PC-3 (cell line): ENCODE data around the gene SBK1. TPM values are rescaled to one million over a fixed set of nuclear protein-coding genes. Genes with fewer than 3 reads are reported as not detected.

Experiments used
- ATAC-seq: fragments of 200-7000 bp; cut with Tn5 transposase; 2 replicates; pipeline ENCODE4 v1.9.1; 2020; ENCODE audit warnings: mild to moderate bottlenecking, moderate library complexity
- BruUV-seq: library from RNA; stranded (reverse); fragments of 400-500 nt; replicated peaks from 2 replicates; lab custom pipeline; 2021; lab: Mats Ljungman, UMichigan
- CTCF ChIA-PET: fragments of 300-600 bp; sonication (Branson Sonifier 250); formaldehyde crosslinking; loops from one replicate; lab custom pipeline; 2022; ENCODE audit warnings: antibody characterized with exemption; lab: Charles Lee
- POLR2A ChIA-PET: fragments of 300-600 bp; sonication (Branson Sonifier 250); formaldehyde crosslinking; loops from one replicate; lab custom pipeline; 2022; ENCODE audit warnings: antibody characterized with exemption; ENCODE audit not compliant: unreplicated experiment; lab: Charles Lee
- DNase-seq: peaks from one replicate; pipeline ENCODE4 v3.0.0-alpha.2; 2015
- H2AFZ ChIP-seq: fragments of 300-600 bp; sonication (generic); 2 replicates; pipeline ENCODE4 v1.6.0; 2016; ENCODE audit warnings: antibody characterized with exemption, low read length
- H3F3A ChIP-seq: fragments of 300-600 bp; sonication (generic); one replicate; pipeline ENCODE4 v1.6.0; 2017; ENCODE audit warnings: antibody characterized with exemption, low read length, control low read depth, mild to moderate bottlenecking; ENCODE audit not compliant: unreplicated experiment
- H3K27ac ChIP-seq: fragments of 300-600 bp; sonication (generic); 2 replicates; pipeline ENCODE4 v1.5.1; 2016; ENCODE audit warnings: mild to moderate bottlenecking, low read length
- H3K27me3 ChIP-seq: fragments of 300-600 bp; sonication (generic); 2 replicates; pipeline ENCODE4 v1.6.1; 2016; ENCODE audit warnings: low read length, mixed read lengths
- H3K36me3 ChIP-seq: fragments of 300-600 bp; sonication (generic); 2 replicates; pipeline ENCODE4 v1.6.1; 2016; ENCODE audit warnings: low read depth, mixed run types, low read length, mixed read lengths
- H3K4me1 ChIP-seq: fragments of 300-600 bp; sonication (generic); 2 replicates; pipeline ENCODE4 v1.5.1; 2016; ENCODE audit warnings: low read length; ENCODE audit not compliant: insufficient read depth
- H3K4me2 ChIP-seq: fragments of 300-600 bp; sonication (generic); 2 replicates; pipeline ENCODE4 v1.6.0; 2016; ENCODE audit warnings: low read length
- H3K4me3 ChIP-seq: fragments of 300-600 bp; sonication (generic); 2 replicates; pipeline ENCODE4 v1.5.1; 2016; ENCODE audit warnings: mild to moderate bottlenecking, low read length, mixed read lengths
- H3K79me2 ChIP-seq: fragments of 300-600 bp; sonication (generic); 2 replicates; pipeline ENCODE4 v1.6.1; 2017; ENCODE audit warnings: low read length, mixed read lengths
- H3K9ac ChIP-seq: fragments of 300-600 bp; sonication (generic); 2 replicates; pipeline ENCODE4 v1.6.0; 2016; ENCODE audit warnings: mild to moderate bottlenecking, low read length
- H3K9me2 ChIP-seq: fragments of 300-600 bp; sonication (generic); replicated peaks from 2 replicates; pipeline ENCODE4 v1.6.1; 2016; ENCODE audit warnings: mixed run types, low read length, mixed read lengths
- H3K9me3 ChIP-seq: fragments of 300-600 bp; sonication (generic); 2 replicates; pipeline ENCODE4 v1.6.1; 2016; ENCODE audit warnings: low read length, mixed read lengths
- H4K20me1 ChIP-seq: fragments of 300-600 bp; sonication (generic); 2 replicates; pipeline ENCODE4 v1.6.1; 2016; ENCODE audit warnings: low read length, mixed read lengths
- CTCF ChIP-seq: fragments of 300-600 bp; sonication (generic); conservative IDR thresholded peaks from 2 replicates; pipeline ENCODE4 v1.5.1; 2017; ENCODE audit warnings: antibody characterized with exemption, low read depth, mild to moderate bottlenecking, low read length
- EZH2 ChIP-seq: fragments of 300-600 bp; sonication (generic); IDR thresholded peaks from one replicate; pipeline ENCODE4 v1.6.1; 2017; ENCODE audit warnings: antibody characterized with exemption, mild to moderate bottlenecking, low read length; ENCODE audit not compliant: unreplicated experiment
- EZH2phosphoT487 ChIP-seq: fragments of 300-600 bp; sonication (generic); IDR thresholded peaks from 2 replicates; pipeline ENCODE4 v1.6.1; 2018; ENCODE audit warnings: mild to moderate bottlenecking, antibody characterized with exemption, low read length, borderline replicate concordance
- intact Hi-C: fragments of 100-400 bp; cut with micrococcal nuclease; formaldehyde crosslinking; loops from 2 replicates; pipeline ENCODE4 v1.9.0; 2023
- total RNA-seq: library from RNA; depleted of rRNA; stranded (reverse); fragments of >200 nt; gene quantifications from 2 replicates; pipeline ENCODE4 v1.2.3, GENCODE V29; 2014

Gene SBK1
- total RNA-seq, 1 experiment from 2014 or later: 0.95 TPM

DNA sequence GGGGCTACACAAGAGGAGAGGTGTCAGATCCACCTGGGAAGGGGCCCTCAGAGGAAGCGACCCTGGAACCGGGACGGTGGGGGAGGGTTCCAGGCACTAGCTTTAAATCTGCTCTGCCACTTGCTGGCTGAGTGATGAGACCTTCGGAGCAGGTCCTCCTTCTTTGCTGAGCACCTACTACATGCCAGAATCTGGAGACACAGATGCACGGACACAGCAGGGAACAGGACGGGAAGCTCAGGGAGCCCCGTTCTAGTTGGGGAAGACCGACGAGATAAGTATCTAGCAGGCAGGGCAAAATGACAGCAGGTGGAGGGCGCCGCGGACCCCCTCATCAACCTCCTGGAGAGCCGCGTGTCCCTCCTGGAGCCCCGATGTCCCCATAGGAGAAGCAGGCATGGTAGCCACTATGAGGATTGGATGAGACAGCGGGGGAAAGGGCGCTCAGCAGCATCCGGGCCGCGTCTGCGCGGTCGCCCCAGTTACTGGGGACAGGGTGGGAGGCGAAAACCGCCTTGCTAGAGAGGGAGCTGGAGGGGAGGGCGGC is 27.2 kb downstream of the SBK1 start:
- BruUV-seq: no TSS peak
- Histone ChIP-seq H3K79me2 (no peaks in the 10 kb centered on the region), H3K9ac (no peak overlapping the region), H3K9me3 (no peaks in the 10 kb centered on the region), H3K4me2 (no peak overlapping the region), H3K9me2 (no peaks in the 10 kb centered on the region), H3K27me3 (no peaks in the 10 kb centered on the region), H3K36me3 (no peaks in the 10 kb centered on the region), H3K4me3 (no peak overlapping the region), H4K20me1 (no peaks in the 10 kb centered on the region), H3K4me1 (peaks cover 8% of the 10 kb centered on the region), H2AFZ (no peak overlapping the region), H3F3A (no peaks in the 10 kb centered on the region), H3K27ac (no peak overlapping the region)
- POLR2A ChIA-PET: no interaction called here
- DNase-seq (no peak), ATAC-seq (no peak)
- CTCF ChIA-PET: no interaction called here
- TF ChIP-seq EZH2phosphoT487 (no peak), CTCF (no peak), EZH2 (no peak)
- intact Hi-C loops: no loop called here

GRCh38 chr16:28320023-28320561 is 27.8 kb downstream of the SBK1 start:
- peaks cover 14% of the 10 kb centered on the region for H3K4me1 ChIP-seq
- intact Hi-C loops: no loop called here
- no peak for TF ChIP-seq EZH2phosphoT487
- CTCF ChIA-PET: no interaction called here
- H3F3A ChIP-seq: no peaks in the 10 kb centered on the region
- no peaks in the 10 kb centered on the region for H3K9me2 ChIP-seq
- no TSS peak for BruUV-seq
- DNase-seq (no peak), ATAC-seq (no peak)
- H3K79me2 ChIP-seq: no peaks in the 10 kb centered on the region
- no peak overlapping the region for H3K27ac ChIP-seq
- H3K4me3 ChIP-seq: no peak overlapping the region
- H3K9ac ChIP-seq: no peak overlapping the region
- H3K9me3 ChIP-seq: no peaks in the 10 kb centered on the region
- no peak overlapping the region for H2AFZ ChIP-seq
- no peak overlapping the region for H3K4me2 ChIP-seq
- POLR2A ChIA-PET: no interaction called here
- no peaks in the 10 kb centered on the region for H3K27me3 ChIP-seq
- H4K20me1 ChIP-seq: no peaks in the 10 kb centered on the region
- no peaks in the 10 kb centered on the region for H3K36me3 ChIP-seq

GRCh38 chr16:28320741-28321140 is 28.4 kb downstream of the SBK1 start:
- Histone ChIP-seq H3K36me3 (no peaks in the 10 kb centered on the region), H3K27me3 (no peaks in the 10 kb centered on the region), H3K27ac (no peak overlapping the region), H3K4me2 (no peak overlapping the region), H3K79me2 (no peaks in the 10 kb centered on the region), H3K4me1 (peaks cover 18% of the 10 kb centered on the region), H3K9me2 (no peaks in the 10 kb centered on the region), H3K4me3 (no peak overlapping the region), H3K9ac (no peak overlapping the region), H4K20me1 (no peaks in the 10 kb centered on the region), H3F3A (no peaks in the 10 kb centered on the region), H3K9me3 (no peaks in the 10 kb centered on the region), H2AFZ (no peak overlapping the region)
- DNase-seq (no peak), ATAC-seq (no peak)
- no peak for TF ChIP-seq EZH2
- no peak for TF ChIP-seq EZH2phosphoT487
- TF ChIP-seq CTCF: no peak
- POLR2A ChIA-PET: no interaction called here
- BruUV-seq: no TSS peak
- CTCF ChIA-PET: no interaction called here
- intact Hi-C loops: no loop called here
